ENCODE results near the gene ANKH. TPM values are rescaled to one million over a fixed set of nuclear protein-coding genes. Genes with fewer than 3 reads are reported as not detected.

Gene ANKH
- polyA plus RNA-seq, 1 donor (not counting 4 experiments of a cell fraction or from before 2014, with no cell fraction given) = 13.8 TPM

- DNase-seq (ENCODE audit: low read depth, low spot score) (no peak), FAIRE-seq (no peak)
- Histone ChIP-seq H3K4me1 (ENCODE audit: control insufficient read depth, extremely low read depth, insufficient read depth, low read length) (no peaks in the 10 kb centered on the region), H3K9me3 (ENCODE audit: control insufficient read depth, low read depth, low read length) (no peaks in the 10 kb centered on the region), H3K9ac (ENCODE audit: control insufficient read depth, extremely low read depth, insufficient read depth, low read length) (no peak overlapping the region), H3K36me3 (ENCODE audit: control insufficient read depth in 2 of 2, extremely low read depth in 1 of 2, insufficient read depth in 2 of 2, low read length in 2 of 2) (no peaks in the 10 kb centered on the region), H4K20me1 (ENCODE audit: control insufficient read depth, extremely low read depth, insufficient read depth, low read length) (no peaks in the 10 kb centered on the region), H3K9me1 (ENCODE audit: control insufficient read depth, extremely low read depth, insufficient read depth, low read length) (no peaks in the 10 kb centered on the region), H3K27ac (ENCODE audit: control insufficient read depth, insufficient read depth, low read length) (no peak overlapping the region), H3K79me2 (ENCODE audit: control insufficient read depth, insufficient read depth, low read length) (no peaks in the 10 kb centered on the region), H3K4me3 (ENCODE audit: control insufficient read depth in 2 of 3, extremely low read depth in 1 of 3, insufficient read depth in 2 of 3, low read depth in 1 of 3, low read length in 3 of 3) (no peak overlapping the region), H2AFZ (ENCODE audit: control insufficient read depth, low read length) (no peak overlapping the region), H3K4me2 (ENCODE audit: control insufficient read depth, extremely low read depth, insufficient read depth, low read depth, low read length) (no peak overlapping the region), H3K27me3 (ENCODE audit: control insufficient read depth, extremely low read depth, insufficient read depth, low read length) (no peaks in the 10 kb centered on the region)
- TF ChIP-seq EZH2 (IDR thresholded peaks at IDR 0.05; ENCODE audit: low read length) (no peak), CTCF (optimal IDR thresholded peaks at IDR 0.05 in 1 of 3, IDR thresholded peaks at IDR 0.05 in 1 of 3, conservative IDR thresholded peaks at IDR 0.05 in 1 of 3; ENCODE audit: extremely low read depth in 1 of 3, insufficient read depth in 2 of 3, low read length in 3 of 3) (no peak)
- dilution Hi-C loops (cut with MboI; ENCODE audit: extremely low pct_ligation_motif_present, low sequenced_read_pairs) = no loop called here
Observed at GRCh38 chr5:14859980-14860379, 11.6 kb downstream of the ANKH start.

- Histone ChIP-seq H3K9me1 (ENCODE audit: control insufficient read depth, extremely low read depth, insufficient read depth, low read length) (no peaks in the 10 kb centered on the region), H3K27ac (ENCODE audit: control insufficient read depth, insufficient read depth, low read length) (no peak overlapping the region), H3K9ac (ENCODE audit: control insufficient read depth, extremely low read depth, insufficient read depth, low read length) (no peak overlapping the region), H4K20me1 (ENCODE audit: control insufficient read depth, extremely low read depth, insufficient read depth, low read length) (no peaks in the 10 kb centered on the region), H3K36me3 (ENCODE audit: control insufficient read depth in 2 of 2, extremely low read depth in 1 of 2, insufficient read depth in 2 of 2, low read length in 2 of 2) (no peaks in the 10 kb centered on the region), H3K4me2 (ENCODE audit: control insufficient read depth, extremely low read depth, insufficient read depth, low read depth, low read length) (no peak overlapping the region), H3K4me1 (ENCODE audit: control insufficient read depth, extremely low read depth, insufficient read depth, low read length) (no peaks in the 10 kb centered on the region), H3K79me2 (ENCODE audit: control insufficient read depth, insufficient read depth, low read length) (no peaks in the 10 kb centered on the region), H3K9me3 (ENCODE audit: control insufficient read depth, low read depth, low read length) (no peaks in the 10 kb centered on the region), H3K27me3 (ENCODE audit: control insufficient read depth, extremely low read depth, insufficient read depth, low read length) (no peaks in the 10 kb centered on the region), H2AFZ (ENCODE audit: control insufficient read depth, low read length) (no peak overlapping the region), H3K4me3 (ENCODE audit: control insufficient read depth in 2 of 3, extremely low read depth in 1 of 3, insufficient read depth in 2 of 3, low read depth in 1 of 3, low read length in 3 of 3) (no peak overlapping the region)
- dilution Hi-C loops (cut with MboI; ENCODE audit: extremely low pct_ligation_motif_present, low sequenced_read_pairs) = no loop called here
- FAIRE-seq = no peak
- TF ChIP-seq EZH2 (IDR thresholded peaks at IDR 0.05; ENCODE audit: low read length) = no peak
- TF ChIP-seq CTCF (optimal IDR thresholded peaks at IDR 0.05 in 1 of 3, IDR thresholded peaks at IDR 0.05 in 1 of 3, conservative IDR thresholded peaks at IDR 0.05 in 1 of 3; ENCODE audit: extremely low read depth in 1 of 3, insufficient read depth in 2 of 3, low read length in 3 of 3) = no peak
- no peak for DNase-seq (ENCODE audit: low read depth, low spot score)
Observed at GRCh38 chr5:14859150-14859549, 12.4 kb downstream of the ANKH start.
